HCT116 (cell line): ENCODE measurements around the gene GTSF1L. TPM values are rescaled to one million over a fixed set of nuclear protein-coding genes. Genes with fewer than 3 reads are reported as not detected.

Experiments used
- ATAC-seq: fragments of 200-7000 bp; cut with Tn5 transposase; 2 replicates; pipeline ENCODE4 v1.9.1; 2020; ENCODE audit warnings: mild to moderate bottlenecking, moderate library complexity
- BruUV-seq: library from RNA; stranded (reverse); fragments of 400-500 nt; replicated peaks from 2 replicates; lab custom pipeline; 2021; lab: Mats Ljungman, UMichigan
- CTCF ChIA-PET: fragments of 300-600 bp; sonication (Branson Sonifier 250); formaldehyde crosslinking; loops from one replicate; lab custom pipeline; 2021; ENCODE audit warnings: antibody characterized with exemption; lab: Charles Lee
- POLR2A ChIA-PET: fragments of 300-600, 350-600 bp; sonication (Branson Sonifier 250); formaldehyde crosslinking; loops from one replicate; lab custom pipeline; 2021; ENCODE audit warnings: antibody characterized with exemption; lab: Charles Lee
- RAD21 ChIA-PET, 2 experiments: fragments of 300-600 bp; sonication (Branson Sonifier 250); formaldehyde crosslinking; loops; one replicate each; lab custom pipeline; 2023; ENCODE audit warnings: low total read pairs in 2 of 2; ENCODE audit not compliant: uncharacterized antibody in 2 of 2, unreplicated experiment in 2 of 2, low non-redundant PET in 1 of 2; lab: Charles Lee
- DNase-seq: peaks from one replicate; pipeline ENCODE4 v3.0.0-alpha.2; 2010; ENCODE audit warnings: low read depth, low spot score
- H2AFZ ChIP-seq: fragments of 200-600 bp; shearing (Covaris generic), sonication (generic); 2 replicates; pipeline ENCODE4 v1.6.1; 2017; ENCODE audit warnings: low read depth, mixed run types, mixed read lengths, antibody characterized with exemption, low read length; ENCODE audit not compliant: poor library complexity, severe bottlenecking
- H3K27ac ChIP-seq: 2 replicates; pipeline ENCODE4 v1.5.1; 2012; ENCODE audit warnings: low read depth, low read length
- H3K27me3 ChIP-seq: fragments of 200-600 bp; sonication (generic); 2 replicates; pipeline ENCODE4 v1.6.1; 2016; ENCODE audit warnings: mixed run types, low read length, mixed read lengths; ENCODE audit not compliant: insufficient read depth
- H3K36me3 ChIP-seq, 2 experiments: fragments of 200-500 bp in 1 of 2; fragments of 200-600 bp in 1 of 2; sonication (Bioruptor generic) in 1 of 2; sonication (generic) in 1 of 2; 2 replicates each; pipeline versions ENCODE4 v1.5.1 to v1.6.1; 2014 to 2016; ENCODE audit warnings: low read length in 2 of 2, inconsistent platforms in 1 of 2, mixed read lengths in 1 of 2, mixed run types in 1 of 2; ENCODE audit not compliant: insufficient read depth in 2 of 2, control insufficient read depth in 1 of 2
- H3K4me1 ChIP-seq, 2 experiments: fragments of 200-600 bp in 1 of 2; sonication (generic) in 1 of 2; 2 replicates each; pipeline versions ENCODE4 v1.5.1 to v1.6.1; 2012 to 2017; ENCODE audit warnings: low read length in 2 of 2, inconsistent platforms in 1 of 2, mild to moderate bottlenecking in 1 of 2, mixed read lengths in 1 of 2, mixed run types in 1 of 2, moderate library complexity in 1 of 2; ENCODE audit not compliant: insufficient read depth in 2 of 2, control insufficient read depth in 1 of 2
- H3K4me2 ChIP-seq: fragments of 200-600 bp; sonication (generic); 2 replicates; pipeline ENCODE4 v1.6.1; 2017; ENCODE audit warnings: mixed run types, low read length, mixed read lengths
- H3K4me3 ChIP-seq, 2 experiments: fragments of 200-600 bp in 1 of 2; sonication (generic) in 1 of 2; replicated peaks in 1 of 2; 2 replicates each; pipeline ENCODE4 v1.5.1; 2011 to 2016; ENCODE audit warnings: low read length in 2 of 2, control low read depth in 1 of 2, low read depth in 1 of 2, mild to moderate bottlenecking in 1 of 2, mixed read lengths in 1 of 2, mixed run types in 1 of 2
- H3K79me2 ChIP-seq: fragments of 200-600 bp; sonication (generic); 2 replicates; pipeline ENCODE4 v1.6.1; 2017; ENCODE audit warnings: mild to moderate bottlenecking, mixed run types, low read length, moderate library complexity, mixed read lengths; ENCODE audit not compliant: insufficient read depth
- H3K9ac ChIP-seq: fragments of 200-600 bp; sonication (generic); 2 replicates; pipeline ENCODE4 v1.6.1; 2016; ENCODE audit warnings: low read length, mixed read lengths
- H3K9me2 ChIP-seq: fragments of 200-600 bp; sonication (generic), shearing (Covaris generic); 2 replicates; pipeline ENCODE4 v1.6.1; 2017; ENCODE audit warnings: mixed run types, mild to moderate bottlenecking, moderate library complexity; ENCODE audit not compliant: insufficient read depth
- H3K9me3 ChIP-seq, 2 experiments: fragments of 200-500 bp in 1 of 2; fragments of 200-600 bp in 1 of 2; sonication (Bioruptor generic) in 1 of 2; sonication (generic) in 1 of 2; 2 replicates each; pipeline ENCODE4 v1.6.1; 2014 to 2017; ENCODE audit warnings: low read length in 2 of 2, mixed read lengths in 2 of 2, inconsistent platforms in 1 of 2, low read depth in 1 of 2, mild to moderate bottlenecking in 1 of 2, mixed run types in 1 of 2, moderate library complexity in 1 of 2; ENCODE audit not compliant: control insufficient read depth in 1 of 2, insufficient read depth in 1 of 2
- H4K20me1 ChIP-seq: fragments of 200-600 bp; sonication (generic), shearing (Covaris generic); 2 replicates; pipeline ENCODE4 v1.6.1; 2017; ENCODE audit warnings: mixed run types, mild to moderate bottlenecking, moderate library complexity; ENCODE audit not compliant: insufficient read depth
- ATF3 ChIP-seq: IDR thresholded peaks from 2 replicates; pipeline ENCODE4 v1.6.1; 2012
- EGR1 ChIP-seq: IDR thresholded peaks from 2 replicates; pipeline ENCODE4 v1.6.1; 2012; ENCODE audit warnings: low read depth
- EZH2 ChIP-seq: fragments of 200-600 bp; sonication (generic); IDR thresholded peaks from 2 replicates; pipeline ENCODE4 v1.6.1; 2017; ENCODE audit warnings: antibody characterized with exemption, mixed run types
- EZH2phosphoT487 ChIP-seq: fragments of 200-600 bp; IDR thresholded peaks from 2 replicates; pipeline ENCODE4 v1.6.1; 2018; ENCODE audit warnings: antibody characterized with exemption, borderline replicate concordance
- FOSL1 ChIP-seq: IDR thresholded peaks from 2 replicates; pipeline ENCODE4 v1.6.1; 2012; ENCODE audit warnings: low read depth
- POLR2A ChIP-seq: IDR thresholded peaks from 2 replicates; pipeline ENCODE4 v1.7.0; 2011; ENCODE audit warnings: borderline replicate concordance; ENCODE audit not compliant: insufficient read depth, insufficient read length; ENCODE audit errors: extremely low read depth
- REST ChIP-seq: IDR thresholded peaks from 2 replicates; pipeline ENCODE4 v1.6.1; 2012; ENCODE audit warnings: low read depth
- SIN3A ChIP-seq: IDR thresholded peaks from 2 replicates; pipeline ENCODE4 v1.6.1; 2012; ENCODE audit warnings: low read depth
- SP1 ChIP-seq: IDR thresholded peaks from 2 replicates; pipeline ENCODE4 v1.6.1; 2012; ENCODE audit warnings: low read depth
- SRF ChIP-seq: IDR thresholded peaks from 2 replicates; pipeline ENCODE4 v1.6.1; 2012; ENCODE audit warnings: low read depth
- TCF7L2 ChIP-seq: IDR thresholded peaks from 2 replicates; pipeline ENCODE4 v1.7.0; 2011; ENCODE audit warnings: borderline replicate concordance, inconsistent platforms; ENCODE audit not compliant: insufficient read depth, insufficient read length; ENCODE audit errors: extremely low read depth
- ZBTB33 ChIP-seq: IDR thresholded peaks from 2 replicates; pipeline ENCODE4 v1.6.1; 2011; ENCODE audit warnings: mild to moderate bottlenecking, low read length, moderate library complexity; ENCODE audit not compliant: insufficient replicate concordance; ENCODE audit errors: extremely low read depth
- ZFX ChIP-seq: fragments of 450-650 bp; IDR thresholded peaks from 2 replicates; pipeline ENCODE4 v1.6.1; 2017
- ZNF274 ChIP-seq: fragments of 200-500 bp; sonication (Bioruptor generic); IDR thresholded peaks from 2 replicates; pipeline ENCODE4 v1.6.1; 2014; ENCODE audit warnings: mild to moderate bottlenecking, low read depth, low read length, inconsistent platforms
- intact Hi-C: fragments of 100-400 bp; cut with micrococcal nuclease; formaldehyde crosslinking; loops from 2 replicates; pipeline ENCODE4 v1.10.0; 2022
- total RNA-seq: library from RNA; stranded (reverse); gene quantifications from one replicate; pipeline ENCODE4 v1.2.1, GENCODE V29; 2021; ENCODE audit not compliant: unreplicated experiment

The GTSF1L gene
- total RNA-seq, 1 experiment from 2014 or later, result not detected

- POLR2A ChIA-PET, result no interaction called here
- DNase-seq (no peak), ATAC-seq (no peak)
- no peak for TF ChIP-seq EGR1
- no peak for TF ChIP-seq ZBTB33
- TF ChIP-seq ATF3, result no peak
- TF ChIP-seq TCF7L2, result no peak
- TF ChIP-seq POLR2A, result no peak
- no peak for TF ChIP-seq REST
- no peak for TF ChIP-seq ZNF274
- TF ChIP-seq SRF, result no peak
- no peak for TF ChIP-seq EZH2phosphoT487
- no peak for TF ChIP-seq ZFX
- no peak for TF ChIP-seq EZH2
- TF ChIP-seq SP1, result no peak
- no peak for TF ChIP-seq SIN3A
- TF ChIP-seq FOSL1, result no peak
- H3K9ac ChIP-seq, result no peak overlapping the region
- intact Hi-C loops, result no loop called here
- no TSS peak for BruUV-seq
- no peak overlapping the region for H3K4me3 ChIP-seq
- CTCF ChIA-PET, result interaction anchor here (1.0 kb wide), 1 partner anchor 19 kb away, joined by 3 read pairs; no protein-coding TSS in a partner anchor
- no peaks in the 10 kb centered on the region for H4K20me1 ChIP-seq
- no peaks in the 10 kb centered on the region for H3K27me3 ChIP-seq
- no peaks in the 10 kb centered on the region for H3K36me3 ChIP-seq
- H3K9me3 ChIP-seq, result no peaks in the 10 kb centered on the region
- no peak overlapping the region for H3K27ac ChIP-seq
- no peaks in the 10 kb centered on the region for H3K4me1 ChIP-seq
- no peak overlapping the region for H3K4me2 ChIP-seq
- no peaks in the 10 kb centered on the region for H3K79me2 ChIP-seq
- H2AFZ ChIP-seq, result no peak overlapping the region
- RAD21 ChIA-PET, result no interaction called here
- no peaks in the 10 kb centered on the region for H3K9me2 ChIP-seq
Measured at GRCh38 chr20:43731469-43731868, 4.7 kb upstream of the GTSF1L start.
